Coronary artery (tissue), 2 donors: ENCODE data around the gene SNX3.
"Not testable (repeated sequence)": the region's sequence is repeated elsewhere in the genome, so short reads cannot be mapped to it uniquely, and the experiment has no call there.

ENCODE experiments used
- DNase-seq: peaks from one replicate; pipeline ENCODE4 v3.0.0-alpha.2; 2017; ENCODE audit warnings: low spot score
- H3K27ac ChIP-seq, 2 donors: fragments of 200-600 bp; sonication (generic); one replicate each; pipeline ENCODE4 v1.5.1; 2016 to 2019
- H3K4me3 ChIP-seq: fragments of 200-600 bp; sonication (generic); 2 replicates; pipeline ENCODE4 v1.5.1; 2016; ENCODE audit warnings: mild to moderate bottlenecking, moderate library complexity
- CTCF ChIP-seq: fragments of 200-600 bp; sonication (generic); IDR thresholded peaks from one replicate; pipeline ENCODE4 v1.5.1; 2019; ENCODE audit warnings: antibody characterized with exemption

SNX3 gene

GRCh38 chr6:108285381-108285780 is 24.5 kb upstream of the SNX3 start:
- H3K27ac ChIP-seq, result no peak overlapping the region
- no peak for TF ChIP-seq CTCF
- DNase-seq, result no peak
- no peak overlapping the region for H3K4me3 ChIP-seq

GRCh38 chr6:108277831-108278230 is 17.0 kb upstream of the SNX3 start:
- TF ChIP-seq CTCF, result no peak
- Histone ChIP-seq H3K27ac (no peak overlapping the region), H3K4me3 (no peak overlapping the region)
- DNase-seq, result no peak

- no peak for DNase-seq
- Histone ChIP-seq H3K27ac (no peak overlapping the region), H3K4me3 (no peak overlapping the region)
- TF ChIP-seq CTCF, result no peak
These were observed 16.5 kb upstream of the SNX3 start for GRCh38 chr6:108277295-108277694.

- Histone ChIP-seq H3K4me3 (no peak overlapping the region), H3K27ac (no peak overlapping the region)
- no peak for TF ChIP-seq CTCF
- DNase-seq, result no peak
These were observed 15.1 kb upstream of the SNX3 start for GRCh38 chr6:108275976-108276375.

DNA sequence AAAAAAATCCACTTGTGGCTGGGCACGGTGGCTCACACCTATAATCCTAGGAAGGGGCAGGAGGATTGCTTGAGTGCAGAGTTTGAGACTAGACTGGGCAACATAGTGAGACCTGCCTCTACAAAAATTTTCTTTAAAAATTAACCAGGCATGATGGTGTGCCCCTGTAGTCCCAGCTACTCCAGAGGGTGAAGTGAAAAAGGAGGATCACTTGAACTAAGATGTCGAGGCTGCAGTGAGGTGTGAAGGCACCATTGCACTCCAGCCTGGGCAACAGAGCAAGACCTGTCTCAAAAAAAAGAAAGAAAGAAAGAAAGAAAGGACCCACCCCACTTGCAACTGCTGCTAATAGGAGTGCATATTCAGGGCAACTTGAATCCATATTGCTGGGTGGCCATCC is 13.7 kb upstream of the SNX3 start:
- no peak for DNase-seq
- TF ChIP-seq CTCF, result no peak
- Histone ChIP-seq H3K27ac (no peak overlapping the region), H3K4me3 (no peak overlapping the region)

- not testable (repeated sequence) for H3K27ac ChIP-seq, H3K4me3 ChIP-seq, DNase-seq
These were observed 9.1 kb upstream of the SNX3 start for GRCh38 chr6:108269955-108270354.

- no peak for DNase-seq
- Histone ChIP-seq H3K27ac (no peak overlapping the region), H3K4me3 (no peak overlapping the region)
- no peak for TF ChIP-seq CTCF
These were observed 8.0 kb upstream of the SNX3 start for GRCh38 chr6:108268845-108269244.

- no peak overlapping the region for H3K4me3 ChIP-seq
- DNase-seq, result no peak
- H3K27ac ChIP-seq, result no peak overlapping the region
- no peak for TF ChIP-seq CTCF
These were observed 2.5 kb upstream of the SNX3 start for GRCh38 chr6:108263371-108263770.
